NOMO-1 treated with dmso at 0.1 percent for 144 hours (cell line): ENCODE measurements around the gene PARD6B.
"Not testable (repeated sequence)": the region's sequence is repeated elsewhere in the genome, so short reads cannot be mapped to it uniquely, and the experiment has no call there.

Experiments used
- DNase-seq: peaks from one replicate; lab custom pipeline; 2025; ENCODE audit not compliant: unreplicated experiment; lab: John Stamatoyannopoulos, UW

Gene PARD6B

DNA sequence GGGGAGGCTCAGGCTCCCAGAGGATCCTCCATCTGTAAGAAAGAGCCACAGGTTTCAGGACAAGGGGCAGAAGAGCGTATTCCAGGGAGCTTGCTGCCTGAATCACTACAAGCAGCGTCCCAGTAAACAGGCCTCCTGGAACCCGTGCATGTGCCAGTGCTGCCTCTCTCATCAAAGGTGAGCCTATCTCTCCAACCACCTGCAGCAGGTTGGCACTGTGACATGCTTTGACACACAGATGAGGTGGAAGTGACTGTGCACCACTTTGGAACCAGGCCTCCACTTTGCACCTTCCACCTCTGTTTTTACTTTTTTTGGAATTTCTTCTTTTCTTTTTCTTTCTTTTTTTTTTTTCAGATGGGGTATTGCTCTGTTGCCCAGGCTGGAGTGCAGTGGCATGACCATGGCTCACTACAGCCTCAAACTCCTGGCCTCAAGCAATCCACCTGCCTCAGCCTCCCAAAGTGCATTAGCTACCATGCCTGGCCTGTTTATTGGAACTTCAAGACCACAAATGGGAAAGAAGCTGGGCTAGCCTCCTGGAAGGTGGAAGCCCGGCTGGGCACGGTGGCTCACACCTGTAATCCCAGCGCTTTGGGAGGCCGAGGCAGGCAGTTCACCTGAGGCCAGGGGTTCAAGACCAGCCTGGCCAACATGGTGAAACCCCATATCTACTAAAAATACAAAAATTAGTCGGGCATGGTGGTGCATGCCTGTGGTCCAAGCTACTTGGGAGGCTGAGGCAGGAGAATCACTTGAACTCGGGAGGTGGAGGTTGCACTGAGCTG lies 27.5 kb upstream of the PARD6B start:
- not testable (repeated sequence) for DNase-seq

DNA sequence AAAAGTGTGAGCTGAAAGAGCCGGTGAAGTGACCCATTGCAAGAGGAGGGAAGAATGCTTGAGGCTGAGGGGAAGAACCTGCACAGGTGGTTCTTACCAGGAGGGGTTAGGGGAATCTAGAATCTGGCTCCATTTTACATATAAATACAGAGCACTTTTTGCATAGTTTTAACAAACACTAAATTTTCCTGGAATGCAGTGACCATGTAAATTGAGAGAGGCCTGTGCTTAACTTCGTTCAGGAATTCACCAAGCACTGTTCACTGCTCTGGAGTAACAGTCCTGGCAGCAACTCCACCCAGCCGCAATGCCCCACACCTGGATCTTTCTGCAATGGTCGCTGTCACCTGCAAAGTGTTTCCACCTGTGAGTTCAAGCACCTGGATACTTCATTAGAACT lies 26.9 kb upstream of the PARD6B start:
- no peak for DNase-seq

DNA sequence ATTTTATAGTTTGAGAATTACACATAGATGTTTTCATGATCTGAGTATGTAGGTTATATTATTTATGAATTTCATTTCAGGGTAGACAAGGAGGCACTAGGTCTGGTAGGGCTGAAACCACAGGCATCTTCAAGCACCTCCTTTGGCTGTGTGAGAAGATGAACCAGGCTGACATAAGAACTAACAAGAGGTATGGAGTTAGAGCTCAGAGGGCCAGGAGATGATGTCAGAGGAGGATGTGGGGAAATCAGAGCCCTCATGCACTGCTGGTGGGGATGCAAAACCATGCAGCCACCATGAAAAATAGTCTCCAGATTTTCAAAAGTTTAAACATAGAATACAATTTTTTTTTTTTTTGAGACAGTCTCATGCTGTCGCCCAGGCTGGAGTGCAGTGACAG lies 26.4 kb upstream of the PARD6B start:
- no peak for DNase-seq

DNA sequence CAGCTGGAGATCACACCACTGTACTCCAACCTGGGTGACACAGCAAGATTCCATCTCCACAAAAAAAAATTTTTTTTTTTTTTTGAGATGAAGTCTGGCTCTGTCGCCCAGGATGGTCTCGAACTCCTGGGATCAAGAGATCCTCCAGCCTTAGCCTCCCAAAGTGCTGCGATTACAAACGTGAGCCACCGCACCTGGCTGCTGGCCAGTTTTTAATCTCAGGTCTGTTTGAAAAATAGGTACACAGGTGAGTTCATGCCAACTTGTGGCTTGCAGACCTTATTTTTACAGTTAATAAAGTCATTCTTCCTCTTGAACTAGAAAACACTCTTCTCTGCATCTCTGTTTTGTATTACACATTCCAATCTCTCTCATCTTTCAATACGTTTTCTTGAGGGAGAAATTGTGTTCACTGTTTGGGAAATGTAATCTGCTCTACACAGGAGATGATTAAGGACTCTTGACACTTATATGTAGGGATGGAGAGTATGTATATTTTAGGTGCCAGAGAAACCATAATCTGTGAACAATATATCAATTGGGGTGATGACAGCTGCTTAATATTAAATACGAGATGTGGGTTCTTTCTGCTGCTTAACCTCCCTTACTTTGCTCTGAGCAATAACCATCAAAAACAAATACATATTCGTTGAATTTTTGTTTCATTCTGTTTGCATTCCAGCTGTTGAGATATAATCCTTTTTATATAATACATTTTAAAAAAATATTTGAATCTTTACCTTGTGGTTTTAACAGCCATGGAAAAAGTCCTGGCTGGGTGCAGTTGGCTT lies 22.3 kb upstream of the PARD6B start:
- no peak for DNase-seq

DNA sequence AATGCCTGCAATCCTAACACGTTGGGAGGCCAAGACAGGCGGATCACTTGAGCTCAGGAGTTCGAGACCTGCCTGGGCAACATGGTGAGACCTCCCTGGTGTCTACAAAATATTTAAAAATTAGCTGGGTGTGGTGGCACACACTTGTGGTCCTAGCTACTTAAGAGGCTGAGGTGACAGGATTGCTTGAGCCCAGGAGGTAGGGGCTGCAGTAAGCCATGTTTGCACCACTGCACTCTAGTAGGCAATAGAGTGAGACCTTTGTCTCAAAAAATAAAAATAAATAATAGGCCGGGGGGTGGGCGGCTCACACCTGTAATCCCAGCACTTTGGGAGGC lies 21.8 kb upstream of the PARD6B start:
- DNase-seq, result no peak

DNA sequence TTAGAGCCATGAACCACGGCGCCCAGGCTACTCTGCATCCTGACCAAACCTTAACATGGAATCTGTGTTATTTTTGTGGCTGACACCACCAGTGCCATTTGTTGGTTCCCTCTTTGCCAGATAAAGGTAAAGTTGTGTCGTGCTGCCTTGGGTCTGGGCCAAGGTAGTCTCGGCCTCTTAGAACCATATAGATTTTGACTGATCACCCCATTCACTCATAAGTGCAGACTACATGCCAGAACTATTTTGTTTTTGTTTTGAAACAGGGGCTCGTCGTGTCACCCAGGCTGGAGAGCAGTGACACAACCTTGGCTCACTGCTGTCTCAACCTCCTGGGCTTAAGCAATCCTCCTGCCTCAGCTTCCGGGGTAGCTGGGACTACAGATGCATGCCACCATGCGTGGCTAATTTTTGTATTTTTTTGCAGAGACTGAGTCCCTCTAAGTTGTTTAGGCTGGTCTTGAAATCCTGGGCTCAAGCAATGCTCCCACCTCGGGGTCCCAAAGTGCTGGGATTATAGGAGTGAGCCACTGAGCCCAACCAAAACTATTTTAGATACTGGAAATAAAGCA lies 20.8 kb upstream of the PARD6B start:
- DNase-seq, result peak; percentile 11

DNA sequence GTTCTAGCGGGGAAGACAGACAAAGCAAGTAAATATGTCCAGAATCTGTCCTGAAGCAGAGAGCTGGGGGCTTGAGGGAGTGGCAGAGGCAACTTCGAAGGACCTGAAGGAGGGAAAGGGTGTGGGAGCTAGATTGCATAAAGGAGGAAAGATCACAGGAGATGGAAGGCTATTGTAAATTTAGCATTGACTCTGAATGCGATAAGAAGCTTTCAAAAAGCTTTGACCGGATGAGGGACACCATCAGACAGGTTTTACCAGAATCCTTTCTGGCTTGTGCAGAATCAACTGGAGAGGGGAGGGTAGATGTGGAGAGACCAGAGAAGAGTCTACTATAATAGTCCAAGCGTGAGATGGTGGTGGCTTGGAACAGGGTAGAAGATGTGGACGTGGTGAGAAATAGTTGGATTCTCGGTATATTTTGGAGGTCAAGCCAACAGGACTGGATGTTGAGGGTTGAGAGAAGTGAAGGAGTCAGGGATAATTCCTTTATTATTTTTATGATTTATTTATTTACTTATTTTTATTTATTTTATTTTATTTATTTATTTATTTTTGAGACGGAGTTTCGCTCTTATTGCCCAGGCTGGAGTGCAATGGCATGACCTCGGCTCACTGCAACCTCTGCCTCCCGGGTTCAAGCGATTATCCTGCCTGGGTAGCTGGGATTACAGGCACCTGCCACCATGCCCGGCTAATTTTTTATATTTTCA lies 20.1 kb upstream of the PARD6B start:
- DNase-seq, result no peak

DNA sequence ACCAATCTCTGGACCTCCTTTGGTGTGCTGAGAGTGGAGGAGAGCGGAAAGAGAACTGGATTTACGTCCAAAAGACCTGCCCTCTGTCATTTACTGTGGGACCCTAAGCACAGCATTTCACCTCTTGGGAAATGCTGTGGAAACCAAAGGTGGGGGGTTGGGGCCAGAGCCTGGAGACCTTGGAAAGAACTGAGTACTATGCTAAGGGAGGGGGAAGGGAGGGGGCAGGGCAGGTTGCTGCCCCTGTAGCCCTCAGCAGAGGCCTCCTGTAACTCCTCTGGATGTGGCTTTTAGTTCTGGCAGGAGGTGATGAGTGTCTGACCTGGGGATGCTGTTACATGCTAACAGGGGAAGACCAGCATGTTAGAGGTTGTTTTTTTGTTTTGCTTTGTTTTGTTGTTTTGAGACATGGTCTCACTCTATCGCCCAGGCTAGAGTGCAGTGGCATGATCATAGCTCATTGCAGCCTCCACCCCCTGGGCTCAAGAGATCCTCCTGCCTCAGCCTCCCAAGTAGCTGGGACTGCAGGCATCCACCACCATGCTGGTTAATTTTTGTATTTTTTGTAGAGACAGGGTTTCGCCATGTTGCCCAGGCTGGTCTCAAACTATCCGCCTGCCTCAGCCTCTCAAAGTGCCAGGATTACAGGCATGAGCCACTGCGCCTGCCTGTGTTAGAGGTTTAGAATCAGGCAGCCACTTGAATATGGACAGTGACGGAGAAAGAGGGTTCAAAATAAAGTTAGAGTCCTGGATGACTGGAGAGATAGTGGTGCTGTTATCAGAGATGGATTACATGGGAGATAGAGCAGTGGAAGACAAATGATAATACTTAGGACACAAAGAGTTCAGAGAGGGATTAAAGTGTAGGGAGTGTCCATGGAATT lies 18.4 kb upstream of the PARD6B start:
- DNase-seq, result no peak

DNA sequence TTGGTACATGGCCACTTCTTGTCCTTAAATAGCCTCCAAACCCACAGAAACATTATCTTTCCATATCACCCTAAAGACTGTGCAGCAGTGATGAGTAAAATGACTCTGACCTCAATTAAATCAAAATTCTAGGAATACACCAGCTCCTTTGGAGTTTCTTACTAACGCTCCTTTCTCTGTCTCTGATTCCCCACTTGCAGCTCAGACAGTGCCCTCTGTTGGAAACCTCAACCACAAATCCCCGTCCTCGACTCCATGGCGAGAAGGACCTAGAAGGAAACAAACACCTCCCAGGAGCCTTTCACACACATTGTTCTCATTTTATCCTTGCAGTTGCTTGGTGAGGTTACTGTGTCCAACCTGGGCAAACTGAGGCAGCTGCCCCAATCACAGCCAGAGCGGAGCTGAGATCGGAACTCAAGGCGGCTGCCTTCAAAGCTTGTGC lies 17.7 kb upstream of the PARD6B start:
- DNase-seq, result no peak

DNA sequence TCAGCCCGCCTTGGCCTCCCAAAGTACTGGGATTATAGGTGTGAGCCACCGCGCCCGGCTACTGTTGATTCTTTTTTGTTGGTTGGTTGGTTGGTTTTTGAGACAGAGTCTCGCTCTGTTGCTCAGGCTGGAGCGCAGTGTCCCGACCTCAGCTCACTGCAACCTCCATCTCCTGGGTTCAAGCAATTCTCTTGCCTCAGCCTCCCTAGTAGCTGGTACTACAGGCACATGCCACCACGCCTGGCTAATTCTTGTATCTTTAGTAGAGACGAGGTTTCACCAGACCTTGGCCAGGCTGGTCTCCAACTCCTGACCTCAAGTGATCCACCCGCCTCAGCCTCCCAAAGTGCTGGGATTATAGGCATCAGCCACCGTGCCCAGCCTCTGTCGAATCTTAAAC lies 17.0 kb upstream of the PARD6B start:
- DNase-seq, result not testable (repeated sequence)

DNA sequence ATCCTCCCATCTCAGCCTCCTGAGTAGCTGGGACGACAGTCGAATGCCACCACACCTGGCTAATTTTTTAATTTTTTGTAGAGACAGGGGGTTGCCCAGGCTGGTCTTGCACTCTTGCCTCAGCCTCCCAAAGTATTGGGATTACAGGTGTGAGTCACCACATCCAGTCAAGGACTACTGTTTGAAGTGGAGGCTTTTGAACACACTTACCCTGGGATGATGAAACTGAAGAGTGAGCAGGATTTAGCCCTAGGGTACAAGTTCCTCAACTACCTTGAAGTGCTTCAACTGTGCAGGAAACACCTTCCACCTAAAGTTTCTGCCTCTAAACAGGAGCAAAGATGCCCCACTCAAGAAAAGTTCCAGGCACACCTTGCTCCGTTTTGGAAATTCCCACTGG lies 15.7 kb upstream of the PARD6B start:
- no peak for DNase-seq

DNA sequence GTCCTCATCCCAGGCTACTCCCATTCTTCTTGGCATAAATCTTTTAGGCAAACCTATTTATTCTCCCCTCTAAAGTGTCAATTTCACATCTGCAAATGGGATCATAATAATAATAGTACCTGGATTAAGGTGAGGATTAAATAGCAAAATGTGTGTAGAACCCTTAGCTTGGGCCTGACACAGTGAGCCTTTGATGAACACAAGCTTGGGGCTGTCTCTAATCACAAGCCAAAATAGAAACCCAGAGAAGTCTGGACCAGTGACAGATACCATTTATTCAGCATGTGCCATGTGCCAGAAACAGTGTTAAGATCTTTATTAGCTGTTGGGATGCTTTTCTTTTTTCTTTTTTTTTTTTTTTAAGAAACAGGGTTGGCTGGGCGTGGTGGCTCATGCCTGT lies 14.9 kb upstream of the PARD6B start:
- DNase-seq, result no peak

DNA sequence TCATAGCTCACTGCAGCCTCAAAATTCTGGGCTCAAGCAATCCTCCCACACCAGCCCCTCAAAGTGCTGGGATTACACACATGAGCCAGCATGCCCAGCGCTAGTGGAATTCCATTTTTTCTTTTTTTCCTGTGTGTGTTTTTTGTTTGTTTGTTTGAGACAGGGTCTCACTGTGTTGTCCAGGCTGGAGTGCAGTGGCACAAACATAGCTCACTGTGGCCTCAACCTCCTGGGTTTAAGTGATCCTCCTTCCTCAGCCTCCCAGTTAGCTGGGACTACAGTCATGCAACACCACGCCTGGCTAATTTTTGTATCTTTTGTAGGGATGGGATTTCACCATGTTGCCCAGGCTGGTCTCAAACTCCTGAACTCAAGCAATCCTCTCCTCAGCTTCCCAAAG lies 14.1 kb upstream of the PARD6B start:
- no peak for DNase-seq

DNA sequence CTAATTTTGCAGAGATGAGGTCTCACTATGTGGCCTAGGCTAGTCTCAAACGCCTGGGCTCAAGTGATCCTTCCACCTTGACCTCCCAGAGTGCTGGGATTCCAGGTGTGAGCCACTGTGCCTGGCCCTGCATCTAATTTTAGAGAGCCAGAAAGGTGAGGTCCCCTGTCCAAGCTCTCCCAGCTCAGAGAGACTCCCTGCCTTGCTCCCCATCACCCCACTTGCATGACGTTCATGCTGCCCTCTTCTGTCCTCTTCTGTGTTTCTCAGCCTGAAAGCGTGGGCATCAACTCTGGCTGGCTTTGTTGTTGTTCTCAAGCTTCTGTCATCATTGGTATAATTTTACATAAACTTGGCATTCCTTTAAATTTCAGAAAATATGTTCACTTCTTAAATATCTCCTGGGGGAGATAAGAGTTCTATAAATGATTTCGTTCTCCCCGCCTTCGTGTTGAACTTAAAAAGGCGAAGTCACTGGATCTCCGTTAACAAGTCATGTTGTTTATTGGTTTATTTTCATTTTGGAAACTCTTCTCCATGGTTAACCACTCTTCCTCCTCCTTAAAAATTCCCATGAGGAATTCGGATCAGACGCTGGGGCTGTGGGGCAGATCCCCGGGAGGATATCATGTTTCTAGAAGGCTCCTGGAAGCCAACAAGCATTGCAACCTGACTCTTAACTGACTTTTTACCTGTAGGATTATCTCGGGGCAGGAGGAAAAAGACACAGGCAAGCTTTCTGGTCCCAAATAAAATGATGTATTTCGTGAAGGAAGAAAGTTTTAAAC lies 13.2 kb upstream of the PARD6B start:
- DNase-seq, result no peak

DNA sequence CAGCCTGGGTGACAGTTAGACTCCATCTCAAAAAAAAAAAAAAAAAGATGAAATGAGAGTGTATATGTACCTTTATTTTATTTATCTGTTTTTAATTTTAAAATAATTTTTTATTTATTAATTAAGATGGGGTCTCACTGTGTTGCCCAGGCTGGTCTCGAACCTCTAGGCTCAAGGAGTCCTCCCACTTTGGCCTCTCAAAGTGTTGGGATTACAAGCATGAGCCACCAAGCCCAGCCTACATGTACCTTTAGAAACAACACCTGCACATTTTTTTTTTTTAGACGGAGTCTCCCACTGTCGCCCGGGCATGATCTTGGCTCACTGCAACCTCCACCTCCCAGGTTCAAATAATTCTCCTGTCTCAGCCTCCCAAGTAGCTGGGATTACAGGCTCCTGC lies 12.1 kb upstream of the PARD6B start:
- DNase-seq, result no peak

DNA sequence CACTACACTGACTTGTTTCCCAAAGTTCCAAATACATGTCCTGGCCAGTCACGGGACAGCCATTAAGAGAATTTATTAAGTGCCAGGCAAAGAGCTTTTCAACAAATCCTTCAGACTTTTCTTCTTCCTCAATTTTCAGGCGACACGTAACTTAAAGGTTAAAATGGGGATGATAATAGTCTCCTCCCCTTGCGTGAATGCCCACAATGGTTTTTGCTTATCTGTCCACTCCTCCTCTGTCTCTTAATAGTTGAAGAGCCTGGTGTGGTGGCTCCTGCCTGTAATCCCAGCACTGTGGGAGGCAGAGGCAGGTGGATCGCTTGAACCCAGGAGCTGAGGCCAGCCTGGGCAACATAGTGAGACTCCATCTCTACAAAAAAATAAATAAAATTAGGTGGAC lies 11.4 kb upstream of the PARD6B start:
- no peak for DNase-seq

DNA sequence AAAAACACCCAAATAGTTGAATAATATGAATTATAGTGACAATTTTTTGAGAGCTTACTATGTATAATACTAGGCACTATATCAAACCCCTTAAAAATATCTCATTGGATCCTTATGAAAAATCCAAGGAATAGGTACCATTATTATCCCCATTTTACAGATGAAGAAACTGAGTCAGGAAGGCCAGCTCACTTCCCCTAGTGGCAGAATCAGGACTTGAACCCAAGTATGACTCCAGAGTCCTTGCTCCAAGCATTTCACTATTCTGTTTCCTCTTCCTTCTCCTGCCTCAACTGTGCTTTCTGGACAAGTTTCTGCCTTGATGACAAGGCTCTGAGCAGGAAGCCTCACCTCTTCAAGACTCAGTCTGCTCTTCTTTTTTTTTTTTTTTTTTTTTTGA lies 10.8 kb upstream of the PARD6B start:
- no peak for DNase-seq

DNA sequence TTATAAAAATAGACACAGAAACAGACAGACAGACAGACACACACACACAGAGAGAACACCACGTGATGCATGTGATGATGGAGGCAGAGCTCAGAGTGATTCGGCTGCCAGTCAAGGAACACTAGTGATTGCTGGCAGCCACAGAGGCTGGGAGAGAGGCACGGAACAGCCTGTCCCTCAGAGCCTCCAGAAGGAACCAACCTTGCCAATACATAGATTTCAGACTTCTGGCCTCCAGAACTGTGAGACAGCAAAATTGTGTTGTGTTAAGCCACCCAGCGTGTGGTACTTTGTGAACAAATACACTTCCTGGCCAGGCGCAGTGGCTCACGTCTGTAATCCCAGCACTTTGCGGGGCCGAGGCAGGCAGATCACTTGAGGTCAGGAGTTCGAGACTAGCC lies 9.5 kb upstream of the PARD6B start:
- no peak for DNase-seq

DNA sequence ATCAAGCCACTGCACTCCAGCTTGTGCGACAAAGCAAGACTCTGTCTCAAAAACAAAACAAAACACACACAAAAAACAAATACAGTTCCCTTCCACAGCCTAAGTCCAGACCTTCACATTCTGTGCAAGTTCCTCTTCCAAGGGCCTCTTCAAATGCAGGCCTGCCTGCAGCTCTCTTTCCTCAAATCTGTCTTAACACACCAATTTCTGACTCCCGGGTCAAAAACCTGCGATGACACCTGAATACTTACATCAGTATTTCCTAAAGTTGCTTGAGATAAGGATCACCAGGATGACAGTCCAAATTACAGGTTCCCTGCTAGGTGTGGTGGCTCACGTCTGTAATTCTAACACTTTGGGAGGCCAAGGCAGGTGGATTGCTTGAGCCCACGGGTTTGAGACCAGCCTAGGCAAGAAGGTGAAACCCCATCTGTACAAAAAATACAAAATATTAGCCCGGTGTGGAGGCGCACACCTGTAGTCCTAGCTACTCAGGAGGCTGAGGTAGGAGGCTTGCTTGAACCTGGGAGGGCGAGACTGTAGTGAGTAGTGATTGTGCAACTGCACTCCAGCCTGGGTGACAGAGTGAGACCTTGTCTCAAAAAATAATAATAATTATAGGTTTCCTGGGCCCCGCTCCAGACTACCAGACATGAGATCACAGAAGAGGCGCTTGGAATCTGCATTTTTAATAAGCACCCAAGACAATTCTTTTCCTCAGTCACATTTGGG lies 8.8 kb upstream of the PARD6B start:
- no peak for DNase-seq
